Measurements from ENCODE around the gene MRGPRX1. TPM values are rescaled to one million over a fixed set of nuclear protein-coding genes. Genes with fewer than 3 reads are reported as not detected.

The MRGPRX1 gene
- total and polyA plus RNA-seq, 8 donors = not detected

DNA sequence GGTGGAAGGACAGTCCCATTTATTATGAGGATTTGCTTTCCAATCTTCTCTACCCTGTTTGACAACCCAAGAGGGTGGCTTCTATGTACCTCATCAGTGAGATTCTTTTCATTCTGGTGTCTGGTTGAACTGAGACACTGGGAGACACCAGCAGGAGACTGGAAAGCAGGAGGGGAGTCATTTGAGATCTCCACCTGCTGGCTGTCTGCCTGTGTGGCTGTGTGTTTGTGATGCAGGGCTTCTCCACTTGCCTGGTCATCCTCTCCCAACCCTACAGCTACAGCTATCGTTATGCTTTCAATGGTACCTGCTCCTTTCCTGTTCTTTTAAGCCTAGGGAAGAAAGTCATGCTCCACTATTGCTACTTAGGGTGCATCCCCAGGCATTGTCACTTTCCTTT is 48.6 kb downstream of the MRGPRX1 start:
- no peaks in the 10 kb centered on the region for H3K36me3 ChIP-seq
- TF ChIP-seq CTCF (IDR thresholded peaks at IDR 0.05) = no peak
- H3K27me3 ChIP-seq = no peaks in the 10 kb centered on the region
- H3K27ac ChIP-seq = no peak overlapping the region
- H3K4me3 ChIP-seq = no peak overlapping the region
- ATAC-seq (no peak), DNase-seq (no peak)
- intact Hi-C loops (cut with DNase I) = no loop called here
- peaks cover 0 to under 1% of the 10 kb centered on the region in 2 donors for H3K9me3 ChIP-seq
- H3K4me1 ChIP-seq = no peaks in the 10 kb centered on the region

Other genes starting within 250 kb of the MRGPRX1 start
- gene TMEM86A, start 240.6 kb downstream of the MRGPRX1 start, total RNA-seq = 1 to 10 TPM; 5.8 to 9.1 TPM
- gene TMEM86A, start 240.6 kb downstream of the MRGPRX1 start, polyA plus RNA-seq (ENCODE audit: insufficient read length in 6 of 6) = 1 to 10 TPM; 3.2 to 4.1 (median 3.7) TPM
- gene IGSF22, start 213.2 kb downstream of the MRGPRX1 start, total RNA-seq = 1 to 10 TPM in 1 of 2 donors, under 1 TPM in 1; 0.52 to 1.1 TPM
- 1 to 10 TPM in 5 of 6 donors, under 1 TPM in 1; 0.72 to 2.1 (median 1.4) TPM for gene IGSF22, start 213.2 kb downstream of the MRGPRX1 start, polyA plus RNA-seq (ENCODE audit: insufficient read length in 6 of 6)
- gene PTPN5, start 147.6 kb downstream of the MRGPRX1 start, total RNA-seq = under 1 TPM in 1 of 2 donors, not detected in 1; 0.13 TPM
- gene PTPN5, start 147.6 kb downstream of the MRGPRX1 start, polyA plus RNA-seq (ENCODE audit: insufficient read length in 6 of 6) = 1 to 10 TPM in 3 of 6 donors, under 1 TPM in 3; 0.67 to 1.4 (median 0.92) TPM
- gene MRGPRX2, start 121.3 kb upstream of the MRGPRX1 start, total RNA-seq = not detected
- not detected for gene MRGPRX2, start 121.3 kb upstream of the MRGPRX1 start, polyA plus RNA-seq (ENCODE audit: insufficient read length in 6 of 6)
- gene ZDHHC13, start 177.8 kb upstream of the MRGPRX1 start, total RNA-seq = 10 to 100 TPM; 13.7 to 14.0 TPM
- 10 to 100 TPM; 20.3 to 37.9 (median 26.1) TPM for gene ZDHHC13, start 177.8 kb upstream of the MRGPRX1 start, polyA plus RNA-seq (ENCODE audit: insufficient read length in 6 of 6)

All from left lung (tissue), 10 donors.